Prostate gland (tissue), 2 donors: ENCODE results near the gene DUSP8. TPM values are rescaled to one million over a fixed set of nuclear protein-coding genes. Genes with fewer than 3 reads are reported as not detected.
"Not testable (repeated sequence)": the region's sequence is repeated elsewhere in the genome, so short reads cannot be mapped to it uniquely, and the experiment has no call there.

Source experiments
- DNase-seq: peaks from one replicate; pipeline ENCODE4 v3.0.0-alpha.2; 2019; ENCODE audit warnings: low spot score
- H3K27ac ChIP-seq, 2 donors: fragments of 200-600 bp; sonication (generic); 2 replicates each; pipeline ENCODE4 v1.5.1; 2017 to 2019
- H3K27me3 ChIP-seq: fragments of 200-600 bp; sonication (generic); replicated peaks from 2 replicates; pipeline ENCODE4 v1.5.1; 2019; ENCODE audit not compliant: insufficient read depth
- H3K36me3 ChIP-seq, 2 donors: fragments of 200-600 bp; sonication (generic); 1 replicate in 1 of 2; 2 replicates in 1 of 2; pipeline versions ENCODE4 v1.5.1 to v1.8.1; 2017 to 2019
- H3K4me1 ChIP-seq: fragments of 200-600 bp; sonication (generic); replicated peaks from 2 replicates; pipeline ENCODE4 v1.5.1; 2019
- H3K4me3 ChIP-seq, 2 donors: fragments of 200-600 bp; sonication (generic); 2 replicates each; pipeline ENCODE4 v1.5.1; 2017 to 2019
- H3K9me3 ChIP-seq: fragments of 200-600 bp; sonication (generic); 2 replicates; pipeline ENCODE4 v1.5.1; 2017
- CTCF ChIP-seq, 4 experiments: fragments of 200-600 bp in 2 of 4; fragments of 450-650 bp in 2 of 4; sonication (generic) in 2 of 4; IDR thresholded peaks; 1 replicate in 3 of 4; 2 replicates in 1 of 4; pipeline ENCODE4 v1.5.1; 2016 to 2019; ENCODE audit warnings: antibody characterized with exemption in 4 of 4, mild to moderate bottlenecking in 2 of 4, moderate library complexity in 2 of 4
- POLR2A ChIP-seq: fragments of 450-650 bp; IDR thresholded peaks from one replicate; pipeline ENCODE4 v1.6.1; 2016; ENCODE audit warnings: antibody characterized with exemption, mild to moderate bottlenecking
- POLR2AphosphoS5 ChIP-seq: sonication (generic); formaldehyde crosslinking; IDR thresholded peaks from one replicate; pipeline ENCODE4 v1.6.1; 2017; ENCODE audit warnings: antibody characterized with exemption
- WGBS: methylation state at CpG from one replicate; pipeline ENCODE4 v1.1.5; 2018; 5-methylcytosine and 5-hydroxymethylcytosine counted together
- intact Hi-C: fragments of 100-400 bp; cut with DNase I; formaldehyde crosslinking; loops from one replicate; pipeline ENCODE4 v1.14.2; 2022
- total RNA-seq, 2 donors: library from RNA; depleted of rRNA; stranded (reverse); fragments of >200 nt; gene quantifications; one replicate each; pipeline ENCODE4 v1.1.0, GENCODE V29; 2016

The DUSP8 gene
- total RNA-seq, 2 donors from 2014 or later: 8.8 to 17.2 TPM

GRCh38 chr11:1581976-1582375 is 9.9 kb upstream of the DUSP8 start:
- WGBS: 84% methylated on average over 9 of the region's 9 CpGs
- H3K4me1 ChIP-seq: no peaks in the 10 kb centered on the region
- no peaks in the 10 kb centered on the region for H3K36me3 ChIP-seq
- peaks cover 2% of the 10 kb centered on the region for H3K27me3 ChIP-seq
- TF ChIP-seq CTCF (IDR thresholded peaks at IDR 0.05) (no peak), POLR2A (no peak), POLR2AphosphoS5 (no peak)
- no peak for DNase-seq
- H3K4me3 ChIP-seq: no peak overlapping the region
- intact Hi-C loops: loop anchor here (5.0 kb wide), 1 partner anchor 385 kb away; no protein-coding TSS in a partner anchor
- H3K27ac ChIP-seq: no peak overlapping the region
- H3K9me3 ChIP-seq: no peaks in the 10 kb centered on the region

GRCh38 chr11:1576825-1577224 is 4.8 kb upstream of the DUSP8 start:
- Histone ChIP-seq H3K27me3 (no peaks in the 10 kb centered on the region), H3K4me3 (no peak overlapping the region), H3K9me3 (no peaks in the 10 kb centered on the region), H3K27ac (no peak overlapping the region), H3K36me3 (no peaks in the 10 kb centered on the region), H3K4me1 (peaks cover 9% of the 10 kb centered on the region)
- 77% methylated on average over 6 of the region's 6 CpGs for WGBS
- no peak for TF ChIP-seq POLR2AphosphoS5
- no peak for TF ChIP-seq CTCF (IDR thresholded peaks at IDR 0.05)
- TF ChIP-seq POLR2A: no peak
- intact Hi-C loops: no loop called here
- no peak for DNase-seq

DNA sequence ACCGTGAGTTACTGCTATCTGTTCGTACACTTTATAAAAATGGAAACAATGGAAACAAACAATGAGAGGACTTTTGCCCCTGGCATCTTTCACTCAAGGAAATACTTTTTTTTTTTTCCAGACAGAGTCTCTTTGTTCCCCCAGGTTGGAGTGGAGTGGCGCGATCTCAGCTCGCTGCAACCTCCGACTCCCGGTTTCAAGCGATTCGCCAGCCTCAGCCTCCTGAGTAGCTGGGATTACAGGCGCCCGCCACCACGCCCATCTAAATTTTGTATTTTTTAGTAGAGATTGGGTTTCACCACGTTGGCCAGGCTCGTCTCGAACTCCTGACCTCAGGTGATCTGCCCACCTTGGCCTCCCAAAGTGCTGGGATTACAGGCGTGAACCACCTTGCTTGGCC is 3.7 kb upstream of the DUSP8 start:
- 77% methylated on average over 16 of the region's 16 CpGs for WGBS
- not testable (repeated sequence) for H3K4me3 ChIP-seq, DNase-seq, H3K27ac ChIP-seq, H3K9me3 ChIP-seq, H3K27me3 ChIP-seq, H3K36me3 ChIP-seq, H3K4me1 ChIP-seq
- intact Hi-C loops: loop anchor here (2.0 kb wide), 1 partner anchor 29 kb away; no protein-coding TSS in a partner anchor

DNA sequence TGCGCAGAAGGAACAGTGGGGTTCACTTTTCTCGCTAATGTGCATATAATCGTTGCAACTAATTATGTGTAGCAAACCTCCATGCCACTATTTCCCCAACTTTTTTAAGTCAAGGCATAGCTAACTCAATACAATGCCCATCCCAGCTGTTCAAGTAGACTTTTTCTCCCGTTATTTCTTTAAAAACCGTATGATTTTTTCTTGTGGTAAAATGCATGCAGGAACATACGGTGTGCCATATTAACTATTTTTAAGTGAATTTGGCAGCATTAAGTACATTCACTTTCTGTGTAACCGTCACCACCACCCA is 2.8 kb upstream of the DUSP8 start:
- intact Hi-C loops: loop anchor here (2.0 kb wide), 1 partner anchor 28 kb away; no protein-coding TSS in a partner anchor
- TF ChIP-seq POLR2AphosphoS5 (no peak), POLR2A (no peak), CTCF (IDR thresholded peaks at IDR 0.05) (no peak)
- no peak for DNase-seq
- H3K4me3 ChIP-seq: peak overlapping the region in 1 of 2 donors; percentile 40
- no peak overlapping the region for H3K27ac ChIP-seq
- no peaks in the 10 kb centered on the region for H3K9me3 ChIP-seq
- peaks cover 9% of the 10 kb centered on the region for H3K4me1 ChIP-seq
- no peaks in the 10 kb centered on the region for H3K36me3 ChIP-seq
- H3K27me3 ChIP-seq: no peaks in the 10 kb centered on the region
- WGBS: 15% methylated on average over 7 of the region's 7 CpGs

DNA sequence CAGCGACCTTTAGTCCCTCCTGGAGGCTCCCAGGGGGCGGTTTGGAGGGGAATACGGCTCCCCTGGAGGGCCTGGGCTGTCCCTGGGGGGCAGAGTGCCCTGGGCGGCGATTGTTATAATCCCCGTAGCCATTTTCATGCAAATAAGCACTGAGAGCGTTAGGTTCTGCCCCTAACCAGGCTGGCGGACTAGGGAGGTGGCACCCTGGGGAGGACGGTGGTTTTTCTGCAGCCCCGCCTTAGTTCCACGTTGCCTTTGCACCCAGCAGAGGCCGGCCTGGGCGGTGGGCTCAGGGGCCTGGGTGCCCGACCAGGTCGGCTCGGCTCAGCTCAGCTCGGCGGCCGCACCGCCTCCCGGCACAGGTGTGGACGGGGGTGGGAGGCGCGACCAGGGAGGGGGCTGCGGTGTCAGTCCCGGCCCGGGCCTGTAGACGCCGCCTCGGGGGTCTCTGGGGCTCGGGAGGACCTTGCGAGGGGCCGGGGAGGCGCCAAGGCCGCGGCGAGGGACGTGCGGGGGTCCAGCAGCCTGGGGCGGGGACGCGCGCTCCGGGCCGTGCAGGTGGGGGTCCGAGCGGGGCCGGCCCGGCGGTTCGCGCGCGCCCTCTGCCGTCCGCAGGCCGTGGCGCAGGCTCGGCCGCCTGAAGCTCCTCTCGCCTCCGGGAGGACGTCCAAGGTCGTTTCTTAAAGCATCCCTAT is 2.3 kb upstream of the DUSP8 start:
- Histone ChIP-seq H3K36me3 (no peaks in the 10 kb centered on the region), H3K27me3 (no peaks in the 10 kb centered on the region), H3K4me3 (peak overlapping the region; percentile 17 to 40), H3K9me3 (no peaks in the 10 kb centered on the region), H3K4me1 (peaks cover 9% of the 10 kb centered on the region), H3K27ac (peak overlapping the region in 1 of 2 donors; percentile 14)
- intact Hi-C loops: loop anchor here (2.0 kb wide), 1 partner anchor 28 kb away; no protein-coding TSS in a partner anchor
- TF ChIP-seq CTCF (IDR thresholded peaks at IDR 0.05) (peak; percentile 70 to 96 (median 89)), POLR2AphosphoS5 (no peak)
- WGBS: 1% methylated on average over 43 of the region's 64 CpGs
- DNase-seq: peak; percentile 46
